Measurements from ENCODE around the gene SEC14L6.

SEC14L6 gene

DNA sequence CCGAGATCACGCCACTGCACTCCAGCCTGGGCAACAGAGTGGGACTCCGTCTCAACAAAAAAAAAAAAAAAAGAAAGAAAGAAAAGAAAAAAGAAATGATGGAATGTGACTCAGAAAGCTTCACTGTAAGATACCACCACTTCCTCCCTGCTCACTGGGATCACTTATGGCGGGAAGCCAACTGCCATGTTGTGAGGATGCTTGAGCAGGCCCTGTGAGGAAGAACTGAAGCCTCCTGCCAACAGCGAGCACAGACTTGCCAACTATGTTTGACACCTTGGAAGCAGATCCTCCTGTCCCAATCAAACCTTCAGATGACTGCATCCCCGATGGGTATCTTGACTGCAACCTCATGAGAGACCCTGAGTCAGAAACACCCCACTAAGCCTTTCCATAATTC, 8.3 kb downstream of the SEC14L6 start:
- H3K4me1 ChIP-seq (ENCODE audit: control insufficient read depth, insufficient read depth, low read length): peaks cover 5% of the 10 kb centered on the region; the same call in 1 of the 2 replicates
- no CpG with 5 or more reads among the region's 6 CpGs for WGBS (ENCODE audit: insufficient coverage, insufficient read length)

DNA sequence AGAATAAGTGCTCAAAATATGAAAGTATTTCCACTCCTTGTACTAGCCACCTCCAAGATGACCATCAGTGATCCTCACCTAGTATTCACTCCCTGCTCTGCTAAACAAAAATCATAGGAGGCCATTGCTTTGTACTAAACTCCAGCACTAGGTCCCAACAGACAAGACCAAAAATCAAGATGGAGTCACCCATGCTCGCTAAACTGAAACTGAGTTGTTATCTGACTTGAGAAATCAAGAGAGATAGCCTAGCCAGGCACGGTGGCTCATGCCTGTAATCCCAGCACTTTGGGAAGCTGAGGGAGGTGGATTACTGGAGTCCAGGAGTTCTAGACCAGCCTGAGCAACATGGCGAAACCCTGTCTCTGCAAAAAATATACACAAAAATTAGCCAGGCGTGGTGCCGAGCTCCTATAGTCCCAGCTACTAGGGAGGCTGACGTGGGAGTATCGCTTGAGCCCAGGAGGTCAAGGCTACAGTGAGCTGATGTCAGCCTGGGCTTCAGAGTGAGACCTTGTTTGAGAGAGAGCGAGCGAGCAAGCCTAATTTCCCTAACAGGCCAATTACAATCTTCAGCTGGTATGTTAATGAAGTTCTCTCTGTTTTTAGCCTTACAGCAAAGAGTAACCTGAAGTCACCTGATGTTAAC, 9.3 kb downstream of the SEC14L6 start:
- no CpG with 5 or more reads among the region's 9 CpGs for WGBS (ENCODE audit: insufficient coverage, insufficient read length)
- no peak for DNase-seq (ENCODE audit: low read depth, low spot score)

More for the DNA sequence above, 8.3 kb downstream of the SEC14L6 start:
- H3K27ac ChIP-seq (ENCODE audit: low read length): no peak overlapping the region
- no peaks in the 10 kb centered on the region for H3K9me3 ChIP-seq (ENCODE audit: control insufficient read depth, insufficient read depth, low read length)
- no peaks in the 10 kb centered on the region for H3K36me3 ChIP-seq (ENCODE audit: control insufficient read depth, insufficient read depth, low read length)
- no peak for DNase-seq (ENCODE audit: low read depth, low spot score)
- H3K27me3 ChIP-seq (ENCODE audit: control insufficient read depth, insufficient read depth, low read length): no peaks in the 10 kb centered on the region
- no peak overlapping the region for H3K4me3 ChIP-seq (ENCODE audit: low read length)

GRCh38 chr22:30535182-30535581, 11.4 kb downstream of the SEC14L6 start:
- H3K36me3 ChIP-seq (ENCODE audit: control insufficient read depth, insufficient read depth, low read length): no peaks in the 10 kb centered on the region
- no peaks in the 10 kb centered on the region for H3K9me3 ChIP-seq (ENCODE audit: control insufficient read depth, insufficient read depth, low read length)
- WGBS (ENCODE audit: insufficient coverage, insufficient read length): no CpG with 5 or more reads among the region's 4 CpGs
- H3K27ac ChIP-seq (ENCODE audit: low read length): no peak overlapping the region
- DNase-seq (ENCODE audit: low read depth, low spot score): no peak
- no peaks in the 10 kb centered on the region for H3K27me3 ChIP-seq (ENCODE audit: control insufficient read depth, insufficient read depth, low read length)
- H3K4me1 ChIP-seq (ENCODE audit: control insufficient read depth, insufficient read depth, low read length): peaks cover 3% of the 10 kb centered on the region; the same call in 1 of the 2 replicates
- no peak overlapping the region for H3K4me3 ChIP-seq (ENCODE audit: low read length)

More for the DNA sequence above, 9.3 kb downstream of the SEC14L6 start:
- Histone ChIP-seq H3K4me1 (ENCODE audit: control insufficient read depth, insufficient read depth, low read length) (peaks cover 3% of the 10 kb centered on the region; the same call in 1 of the 2 replicates), H3K27me3 (ENCODE audit: control insufficient read depth, insufficient read depth, low read length) (no peaks in the 10 kb centered on the region), H3K36me3 (ENCODE audit: control insufficient read depth, insufficient read depth, low read length) (no peaks in the 10 kb centered on the region), H3K4me3 (ENCODE audit: low read length) (no peak overlapping the region), H3K27ac (ENCODE audit: low read length) (no peak overlapping the region), H3K9me3 (ENCODE audit: control insufficient read depth, insufficient read depth, low read length) (no peaks in the 10 kb centered on the region)

- H3K4me1 ChIP-seq (ENCODE audit: control insufficient read depth, insufficient read depth, low read length): no peaks in the 10 kb centered on the region
- WGBS (ENCODE audit: insufficient coverage, insufficient read length): no CpG with 5 or more reads among the region's 17 CpGs
- no peak overlapping the region for H3K4me3 ChIP-seq (ENCODE audit: low read length)
- no peak for DNase-seq (ENCODE audit: low read depth, low spot score)
- no peaks in the 10 kb centered on the region for H3K36me3 ChIP-seq (ENCODE audit: control insufficient read depth, insufficient read depth, low read length)
- no peaks in the 10 kb centered on the region for H3K9me3 ChIP-seq (ENCODE audit: control insufficient read depth, insufficient read depth, low read length)
- no peaks in the 10 kb centered on the region for H3K27me3 ChIP-seq (ENCODE audit: control insufficient read depth, insufficient read depth, low read length)
- H3K27ac ChIP-seq (ENCODE audit: low read length): no peak overlapping the region
Observed at GRCh38 chr22:30531651-30532608, 14.6 kb downstream of the SEC14L6 start.

- Histone ChIP-seq H3K9me3 (ENCODE audit: control insufficient read depth, insufficient read depth, low read length) (no peaks in the 10 kb centered on the region), H3K4me3 (ENCODE audit: low read length) (no peak overlapping the region), H3K27ac (ENCODE audit: low read length) (no peak overlapping the region), H3K4me1 (ENCODE audit: control insufficient read depth, insufficient read depth, low read length) (no peaks in the 10 kb centered on the region), H3K36me3 (ENCODE audit: control insufficient read depth, insufficient read depth, low read length) (no peaks in the 10 kb centered on the region), H3K27me3 (ENCODE audit: control insufficient read depth, insufficient read depth, low read length) (no peaks in the 10 kb centered on the region)
- DNase-seq (ENCODE audit: low read depth, low spot score): no peak
- WGBS (ENCODE audit: insufficient coverage, insufficient read length): no CpG with 5 or more reads among the region's 4 CpGs
Observed at GRCh38 chr22:30526656-30527055, 19.9 kb downstream of the SEC14L6 start.

GRCh38 chr22:30523646-30524489, 22.7 kb downstream of the SEC14L6 start:
- Histone ChIP-seq H3K27me3 (ENCODE audit: control insufficient read depth, insufficient read depth, low read length) (no peaks in the 10 kb centered on the region), H3K27ac (ENCODE audit: low read length) (no peak overlapping the region), H3K4me3 (ENCODE audit: low read length) (no peak overlapping the region), H3K9me3 (ENCODE audit: control insufficient read depth, insufficient read depth, low read length) (no peaks in the 10 kb centered on the region), H3K36me3 (ENCODE audit: control insufficient read depth, insufficient read depth, low read length) (no peaks in the 10 kb centered on the region), H3K4me1 (ENCODE audit: control insufficient read depth, insufficient read depth, low read length) (no peaks in the 10 kb centered on the region)
- no CpG with 5 or more reads among the region's 8 CpGs for WGBS (ENCODE audit: insufficient coverage, insufficient read length)
- DNase-seq (ENCODE audit: low read depth, low spot score): no peak

DNA sequence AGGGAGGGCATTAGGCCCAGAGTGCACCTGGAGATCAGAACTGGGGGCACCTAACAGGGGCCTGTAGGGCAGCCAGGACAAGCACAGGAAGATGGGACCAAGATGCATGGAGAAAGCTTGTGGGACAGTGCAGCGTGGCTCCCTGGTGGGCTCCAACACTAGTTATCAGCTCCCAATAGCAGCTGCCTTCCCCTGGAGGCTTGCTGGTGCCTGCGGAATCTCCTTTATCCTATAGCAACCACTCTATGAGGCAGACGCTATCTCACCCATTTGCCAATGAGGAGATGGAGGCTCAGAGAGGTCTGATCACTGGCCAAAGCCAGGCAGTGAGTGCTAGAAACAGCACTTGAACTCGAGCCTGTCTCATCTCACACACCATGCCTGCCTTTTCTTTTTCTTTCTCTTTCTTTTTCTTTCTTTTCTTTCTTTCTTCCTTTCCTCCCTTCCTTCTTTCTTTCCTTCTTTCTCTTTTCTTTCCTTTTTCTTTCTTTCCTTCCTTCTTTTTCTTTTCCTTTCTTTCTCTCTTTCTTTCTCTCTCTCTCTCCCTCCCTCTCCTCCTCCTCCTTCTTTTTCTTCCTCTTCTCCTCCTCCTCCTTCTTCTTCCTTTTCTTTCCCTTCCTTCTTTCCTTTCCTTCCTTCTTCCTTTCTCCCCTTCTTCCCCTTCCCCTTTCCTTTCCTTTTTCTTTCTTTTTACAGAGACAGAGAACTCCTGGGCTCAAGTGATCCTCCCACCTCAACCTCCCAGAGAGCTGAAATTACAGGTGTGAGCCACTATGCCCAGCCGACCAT, 25.0 kb downstream of the SEC14L6 start:
- no peak for DNase-seq (ENCODE audit: low read depth, low spot score)
- H3K9me3 ChIP-seq (ENCODE audit: control insufficient read depth, insufficient read depth, low read length): no peaks in the 10 kb centered on the region
- H3K27me3 ChIP-seq (ENCODE audit: control insufficient read depth, insufficient read depth, low read length): no peaks in the 10 kb centered on the region
- no peak overlapping the region for H3K4me3 ChIP-seq (ENCODE audit: low read length)
- WGBS (ENCODE audit: insufficient coverage, insufficient read length): no CpG with 5 or more reads among the region's 5 CpGs
- no peak overlapping the region for H3K27ac ChIP-seq (ENCODE audit: low read length)
- no peaks in the 10 kb centered on the region for H3K36me3 ChIP-seq (ENCODE audit: control insufficient read depth, insufficient read depth, low read length)
- H3K4me1 ChIP-seq (ENCODE audit: control insufficient read depth, insufficient read depth, low read length): no peaks in the 10 kb centered on the region

DNA sequence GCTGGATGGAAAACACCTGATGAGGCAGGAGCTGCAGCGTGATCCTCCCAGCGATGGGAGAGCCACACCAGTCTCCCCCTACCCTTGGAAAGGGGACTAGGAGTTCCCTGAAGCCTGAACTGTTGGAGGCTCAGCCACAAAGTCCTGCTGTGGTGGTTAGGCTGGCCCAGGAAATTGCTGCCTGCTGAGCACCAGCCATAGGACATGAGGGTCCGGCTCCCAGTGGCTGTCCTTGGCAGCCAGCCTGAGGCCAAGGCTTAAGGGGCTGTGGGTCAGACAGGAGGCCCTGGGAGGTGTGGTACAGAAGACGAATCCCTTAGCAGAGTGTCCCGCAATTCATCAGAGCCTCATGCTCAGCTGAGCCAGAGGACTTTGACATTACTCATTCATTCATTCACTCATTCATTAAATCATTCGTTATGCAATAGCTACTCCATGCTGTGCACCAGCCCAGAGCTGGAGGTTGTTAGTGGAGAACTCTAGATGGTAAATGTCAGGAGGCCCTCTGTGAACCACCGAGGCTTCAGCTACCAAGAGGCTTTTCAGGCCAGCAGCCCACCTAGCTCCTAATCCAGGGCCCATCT, 26.6 kb downstream of the SEC14L6 start:
- WGBS (ENCODE audit: insufficient coverage, insufficient read length): no CpG with 5 or more reads among the region's 7 CpGs
- no peak overlapping the region for H3K27ac ChIP-seq (ENCODE audit: low read length)
- H3K4me1 ChIP-seq (ENCODE audit: control insufficient read depth, insufficient read depth, low read length): no peaks in the 10 kb centered on the region
- no peak for DNase-seq (ENCODE audit: low read depth, low spot score)
- H3K9me3 ChIP-seq (ENCODE audit: control insufficient read depth, insufficient read depth, low read length): no peaks in the 10 kb centered on the region
- no peaks in the 10 kb centered on the region for H3K36me3 ChIP-seq (ENCODE audit: control insufficient read depth, insufficient read depth, low read length)
- no peak overlapping the region for H3K4me3 ChIP-seq (ENCODE audit: low read length)
- no peaks in the 10 kb centered on the region for H3K27me3 ChIP-seq (ENCODE audit: control insufficient read depth, insufficient read depth, low read length)

GRCh38 chr22:30516731-30517130, 29.8 kb downstream of the SEC14L6 start:
- Histone ChIP-seq H3K9me3 (ENCODE audit: control insufficient read depth, insufficient read depth, low read length) (no peaks in the 10 kb centered on the region), H3K27ac (ENCODE audit: low read length) (no peak overlapping the region), H3K4me3 (ENCODE audit: low read length) (no peak overlapping the region), H3K4me1 (ENCODE audit: control insufficient read depth, insufficient read depth, low read length) (no peaks in the 10 kb centered on the region), H3K36me3 (ENCODE audit: control insufficient read depth, insufficient read depth, low read length) (no peaks in the 10 kb centered on the region), H3K27me3 (ENCODE audit: control insufficient read depth, insufficient read depth, low read length) (no peaks in the 10 kb centered on the region)
- WGBS (ENCODE audit: insufficient coverage, insufficient read length): no CpG with 5 or more reads among the region's 5 CpGs
- no peak for DNase-seq (ENCODE audit: low read depth, low spot score)
